Activated naive CD4-positive, alpha-beta T cell (primary cell): ENCODE measurements around the gene THSD4.
A peak's percentile ranks its signal among the peaks of the same experiment; 100 is the strongest.
"Not testable (repeated sequence)": the region's sequence is repeated elsewhere in the genome, so short reads cannot be mapped to it uniquely, and the experiment has no call there.

Experiments used
- DNase-seq, 4 experiments: peaks; one replicate each; lab custom pipeline; 2025; lab: John Stamatoyannopoulos, UW

The THSD4 gene

DNA sequence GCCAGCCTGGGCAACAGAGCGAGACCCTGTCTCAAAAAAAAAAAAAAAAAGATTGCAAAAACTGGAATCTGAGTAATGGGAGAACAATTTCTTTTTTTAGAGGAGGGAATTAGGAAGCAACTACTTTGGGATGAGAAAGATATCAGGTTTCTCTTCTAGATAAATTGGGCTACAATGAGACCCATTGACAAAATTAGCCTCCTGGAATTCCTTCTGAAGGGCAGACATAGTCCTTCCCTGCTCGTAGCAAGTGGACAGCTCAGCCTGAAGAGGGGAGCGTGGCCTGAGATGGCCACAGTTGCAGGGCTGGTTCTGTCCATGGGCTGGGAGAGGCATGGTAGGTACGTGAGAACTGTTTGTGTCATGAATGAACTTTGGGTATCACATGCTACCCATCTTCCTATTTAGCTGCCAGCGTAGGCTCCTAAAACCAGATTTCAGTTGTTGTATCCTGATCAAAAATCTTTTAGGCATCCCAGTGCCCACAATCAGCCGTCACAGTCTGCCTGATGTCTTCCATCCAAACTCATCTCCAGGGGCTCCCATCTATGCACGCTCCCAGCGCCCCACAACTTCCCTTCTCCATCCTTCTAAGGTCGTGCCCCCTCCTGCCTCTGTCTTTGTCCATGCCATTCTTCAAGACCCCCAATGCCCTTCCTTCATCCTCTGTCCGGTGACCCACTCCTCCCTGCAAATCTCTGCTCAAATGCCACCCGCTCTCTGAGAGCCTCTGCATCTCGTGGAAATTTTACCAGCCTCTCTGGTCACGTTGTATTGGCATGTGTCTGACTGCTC, 603.0 kb downstream of the THSD4 start:
- no peak for DNase-seq

DNA sequence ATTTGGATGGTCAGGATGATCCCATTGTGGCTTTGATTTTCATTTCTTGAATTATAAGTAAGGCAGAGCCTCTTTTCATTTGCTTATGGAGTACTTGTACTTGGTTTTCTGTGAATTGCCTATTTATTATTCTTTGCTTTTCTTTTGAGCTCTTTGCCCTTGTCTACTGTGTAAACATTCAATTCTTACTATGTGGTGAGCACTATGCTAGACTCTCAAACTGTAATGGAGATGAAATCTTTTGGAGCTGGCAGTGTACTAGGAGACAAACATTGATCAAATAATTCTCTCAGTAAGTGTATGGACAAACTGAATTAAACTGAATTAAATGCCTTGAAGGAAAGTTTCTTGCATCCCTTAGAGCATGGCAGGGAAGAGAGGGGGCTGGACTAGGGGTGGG, 608.1 kb downstream of the THSD4 start:
- DNase-seq, result no peak

GRCh38 chr15:71725207-71725955, 610.1 kb downstream of the THSD4 start:
- not testable (repeated sequence) for DNase-seq

DNA sequence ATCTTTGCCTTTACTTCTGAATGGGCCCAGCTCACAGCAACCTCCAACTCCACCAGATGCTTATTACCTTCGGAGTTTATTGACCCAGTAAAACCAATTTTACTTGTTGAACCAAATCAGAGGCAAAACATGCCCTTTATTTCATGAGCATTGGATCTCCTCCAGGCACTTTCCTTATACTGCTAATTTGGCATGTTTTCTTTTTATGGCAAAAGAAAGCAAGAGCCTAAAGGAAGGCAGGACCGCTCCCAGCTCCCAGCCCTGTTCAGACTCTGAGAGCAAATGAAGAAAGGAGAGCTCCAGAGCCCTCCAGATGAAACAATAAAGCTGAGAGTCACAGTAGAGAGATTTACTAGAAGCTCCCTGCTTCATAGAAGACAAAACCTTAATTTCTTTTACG, 613.6 kb downstream of the THSD4 start:
- no peak for DNase-seq

GRCh38 chr15:71729319-71729718, 614.0 kb downstream of the THSD4 start:
- DNase-seq, result no peak

- no peak for DNase-seq
These were observed 615.2 kb downstream of the THSD4 start for GRCh38 chr15:71730277-71731144.

- no peak for DNase-seq
These were observed 617.4 kb downstream of the THSD4 start for GRCh38 chr15:71732636-71733035.

DNA sequence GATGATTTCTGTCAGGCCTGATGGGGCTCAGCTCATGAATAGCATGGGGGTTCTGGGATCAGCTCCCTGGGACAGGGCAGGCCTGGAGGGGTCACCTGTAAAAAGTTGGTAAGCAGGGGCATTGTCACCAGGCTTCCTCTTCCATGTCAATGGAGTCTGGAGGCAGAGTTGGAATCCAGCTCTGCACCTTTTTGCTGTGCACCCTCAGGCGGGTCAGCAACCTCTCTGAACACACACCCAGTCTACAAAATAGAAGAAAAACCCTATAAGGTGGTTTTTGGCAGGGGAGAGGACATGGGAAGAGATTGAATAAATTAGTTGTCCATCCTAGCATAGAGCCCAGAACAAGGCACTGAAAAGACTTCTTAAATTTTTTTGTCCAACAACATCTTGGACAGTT, 617.9 kb downstream of the THSD4 start:
- DNase-seq, result no peak

DNA sequence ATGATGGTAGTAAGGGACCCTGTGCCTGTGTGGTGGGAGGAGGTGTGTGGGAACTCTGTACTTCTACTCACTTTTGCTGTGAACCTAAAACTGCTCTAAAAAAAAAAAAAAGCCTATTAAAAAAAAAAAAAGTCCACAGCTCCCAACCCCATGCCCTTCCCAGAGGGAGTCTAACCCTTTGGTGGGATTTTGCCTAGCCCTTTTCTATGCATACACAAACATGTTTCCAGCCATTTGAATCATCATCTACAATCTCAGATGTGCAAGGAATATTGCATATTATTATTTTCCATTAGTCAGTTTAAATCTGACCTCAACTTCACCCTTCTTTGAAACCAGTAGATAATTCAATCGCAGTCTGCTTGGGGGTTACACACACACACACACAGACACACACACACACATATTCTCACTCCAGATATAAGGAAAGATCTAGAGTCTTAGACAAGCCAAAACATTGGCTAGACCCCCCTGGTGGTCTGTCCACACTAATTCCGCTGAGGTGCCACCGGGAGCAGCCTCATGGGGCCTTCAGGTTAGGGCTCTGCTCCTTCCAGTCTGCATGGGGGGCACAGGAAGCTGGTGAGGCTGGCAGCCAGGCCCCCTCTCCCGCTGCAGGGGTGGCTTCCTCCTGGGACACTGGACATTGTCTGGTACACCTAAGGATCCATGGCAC, 619.6 kb downstream of the THSD4 start:
- no peak for DNase-seq

- no peak for DNase-seq
These were observed 620.1 kb downstream of the THSD4 start for GRCh38 chr15:71735385-71735757.

- no peak for DNase-seq
These were observed 621.1 kb downstream of the THSD4 start for GRCh38 chr15:71736286-71736947.

DNA sequence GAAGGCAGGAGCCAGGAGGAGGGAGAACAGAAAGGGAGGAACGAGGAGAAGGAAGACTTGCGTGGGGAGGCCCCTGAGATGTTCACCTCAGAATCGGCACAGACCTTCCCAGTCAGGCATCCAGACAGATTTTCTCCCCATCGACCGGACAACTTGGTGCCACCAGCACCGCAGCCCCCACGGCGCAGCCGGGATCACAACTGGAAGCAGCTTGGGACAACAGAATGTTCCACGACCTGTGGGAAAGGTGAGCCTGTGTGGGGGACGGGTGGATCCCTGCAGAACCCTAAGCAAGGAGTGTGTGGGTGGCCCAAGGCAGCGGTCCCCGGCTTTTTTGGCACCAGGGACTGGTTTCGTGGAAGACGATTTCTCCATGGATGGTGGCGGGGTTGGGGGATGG, 622.5 kb downstream of the THSD4 start:
- no peak for DNase-seq

- no peak for DNase-seq
These were observed 624.1 kb downstream of the THSD4 start for GRCh38 chr15:71739355-71739754.

DNA sequence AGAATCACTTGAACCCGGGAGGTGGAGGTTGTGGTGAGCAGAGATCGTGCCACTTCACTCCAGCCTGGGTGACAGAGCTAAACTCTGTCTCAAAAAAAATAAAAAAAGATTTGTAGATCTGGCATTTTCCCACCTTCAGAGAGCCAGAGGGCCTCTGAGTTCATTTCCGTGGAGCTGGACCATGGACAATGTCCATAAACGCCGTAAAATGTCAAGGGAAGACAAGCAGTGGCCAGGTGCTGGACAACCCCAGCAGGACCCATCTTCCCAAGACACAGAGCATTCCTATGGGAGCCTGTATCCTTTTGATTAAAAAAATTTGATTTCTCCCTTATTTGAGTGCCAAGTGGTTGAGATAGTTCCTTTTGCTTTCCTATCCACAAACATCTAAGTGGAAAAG, 627.7 kb downstream of the THSD4 start:
- no peak for DNase-seq

DNA sequence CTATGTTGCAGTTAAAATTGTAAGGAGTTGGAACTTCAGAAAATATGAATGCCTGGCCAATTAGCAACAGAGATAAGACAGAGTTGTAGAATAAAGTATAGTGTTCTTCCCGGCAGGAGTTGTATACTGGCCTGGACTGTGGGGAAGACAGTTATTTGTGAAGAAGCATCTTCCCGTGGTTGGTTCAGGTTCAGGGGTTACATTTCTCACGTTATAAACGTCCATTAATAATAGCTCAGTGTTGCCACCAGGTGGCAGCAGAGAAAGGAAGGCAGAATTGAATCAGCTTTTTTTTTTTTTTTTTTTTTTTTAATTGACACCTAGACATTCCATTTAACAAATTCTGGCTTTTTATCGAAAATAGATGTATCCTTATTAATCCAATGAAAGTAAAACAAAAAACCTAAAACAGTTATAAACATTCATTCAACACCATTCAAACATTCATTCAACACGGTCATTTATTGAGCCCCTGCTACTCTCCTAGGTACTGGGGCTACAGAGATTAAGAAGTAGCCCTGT, 628.7 kb downstream of the THSD4 start:
- peak; percentile 8 to 50 (median 16) for DNase-seq

DNA sequence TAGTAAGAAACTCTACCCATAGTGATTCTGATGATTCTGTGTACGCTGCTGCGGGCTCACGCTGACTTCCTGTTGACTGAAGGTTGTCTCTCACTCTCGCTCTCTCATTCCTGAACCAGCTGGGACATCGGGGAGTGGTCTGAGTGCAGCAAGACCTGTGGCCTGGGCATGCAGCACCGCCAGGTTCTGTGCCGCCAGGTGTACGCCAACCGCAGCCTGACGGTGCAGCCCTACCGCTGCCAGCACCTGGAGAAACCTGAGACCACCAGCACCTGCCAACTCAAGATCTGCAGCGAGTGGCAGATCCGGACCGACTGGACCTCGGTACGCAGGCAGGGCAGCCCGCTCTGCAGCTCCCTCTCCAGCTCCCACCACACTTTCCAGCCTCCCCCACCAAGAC, 631.4 kb downstream of the THSD4 start:
- no peak for DNase-seq

DNA sequence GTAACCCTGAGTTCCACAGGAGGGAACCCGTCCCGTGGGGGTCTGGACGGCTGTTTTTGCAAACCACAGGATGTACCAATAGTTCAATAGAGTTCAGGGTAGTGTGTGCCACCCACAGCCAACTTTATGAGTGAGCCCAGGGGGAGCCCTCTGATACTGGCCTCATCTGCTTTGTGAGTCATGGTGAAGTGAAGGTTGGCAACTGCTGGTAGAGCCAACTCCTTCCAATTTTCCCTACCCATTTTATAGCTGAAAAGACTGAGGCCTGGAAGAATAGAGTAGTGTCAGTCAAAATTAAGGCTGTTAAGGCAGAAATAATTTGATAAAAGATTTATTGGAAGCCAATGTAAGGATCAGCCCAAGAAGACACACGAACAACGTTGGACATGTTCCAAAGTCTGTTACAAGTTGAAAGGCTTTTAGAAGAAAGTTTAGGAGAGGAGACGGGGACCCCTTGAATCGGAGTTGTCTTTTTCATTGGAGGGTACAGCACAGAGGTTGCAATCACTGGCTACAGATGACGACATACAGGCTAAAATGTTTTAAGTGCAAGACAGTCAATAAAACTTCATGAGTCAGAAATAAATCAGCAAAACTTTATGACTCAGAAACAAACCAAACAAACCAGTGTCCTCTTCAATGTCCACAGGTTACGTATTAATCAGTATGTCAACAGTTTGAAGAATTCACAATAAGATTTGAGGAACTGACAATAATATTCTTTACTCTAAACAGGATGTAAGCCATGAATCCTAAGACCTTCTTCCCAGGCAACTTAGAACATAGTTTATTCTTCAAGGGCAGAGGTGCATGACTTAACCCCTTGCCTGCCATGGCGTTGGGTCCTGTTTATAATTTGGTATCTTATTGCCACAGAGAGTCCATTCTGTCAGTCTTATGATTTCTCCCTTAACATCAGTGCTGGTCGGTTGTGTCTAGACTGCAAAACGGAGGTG, 632.1 kb downstream of the THSD4 start:
- DNase-seq, result no peak

DNA sequence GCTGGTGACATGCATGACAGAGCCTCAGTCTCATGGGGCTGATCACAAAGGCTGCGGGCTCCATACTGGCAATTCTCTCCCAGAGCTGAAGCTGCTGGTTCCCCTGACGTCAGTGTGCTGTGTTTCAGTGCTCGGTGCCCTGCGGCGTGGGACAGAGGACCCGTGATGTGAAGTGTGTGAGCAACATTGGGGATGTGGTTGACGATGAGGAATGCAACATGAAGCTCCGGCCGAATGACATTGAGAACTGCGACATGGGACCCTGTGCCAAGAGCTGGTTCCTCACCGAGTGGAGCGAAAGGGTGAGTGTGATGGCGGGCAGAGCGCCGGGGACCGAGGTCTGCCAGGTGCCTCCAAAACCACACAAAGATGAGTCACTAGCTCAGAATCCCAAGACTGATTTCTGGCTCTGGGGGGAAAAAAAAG, 633.0 kb downstream of the THSD4 start:
- DNase-seq, result no peak

GRCh38 chr15:71749500-71749899, 634.2 kb downstream of the THSD4 start:
- DNase-seq, result no peak

DNA sequence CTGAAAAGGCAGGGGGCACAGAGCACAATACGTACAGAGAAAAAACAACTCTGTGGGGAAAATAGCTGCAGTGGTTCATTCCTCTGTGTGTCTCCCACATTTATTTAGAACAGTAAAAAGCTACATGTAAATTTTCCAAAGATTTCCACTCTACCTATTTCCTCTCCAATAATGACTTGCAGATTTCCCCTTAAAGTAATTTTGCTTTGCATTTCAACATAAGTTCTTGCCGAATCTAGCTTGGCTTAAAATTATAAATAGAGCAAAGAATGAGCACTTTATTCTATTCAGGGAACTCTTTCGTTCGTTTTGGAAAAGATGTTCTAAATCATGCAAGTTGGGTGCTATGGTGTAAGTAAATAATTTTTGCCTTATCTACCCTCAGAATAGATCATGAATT, 636.9 kb downstream of the THSD4 start:
- DNase-seq, result no peak
